D721Med (cell line): Measurements from ENCODE around the gene SLC25A34.

ENCODE experiments used
- DNase-seq: peaks from one replicate; pipeline ENCODE4 v3.0.0; 2011; ENCODE audit warnings: low spot score; ENCODE audit not compliant: insufficient read length
- FAIRE-seq: peaks from 2 replicates; lab custom pipeline; 2011; peaks lifted over from hg19 to GRCh38; lab: Jason Lieb, UNC
- TF ChIP-seq, protein P1 (sequence below): IDR thresholded peaks from 2 replicates; pipeline ENCODE4 v1.5.1; 2012; ENCODE audit warnings: mild to moderate bottlenecking, control low read depth; ENCODE audit not compliant: insufficient read depth; ENCODE audit errors: missing control alignments

SLC25A34 gene

DNA sequence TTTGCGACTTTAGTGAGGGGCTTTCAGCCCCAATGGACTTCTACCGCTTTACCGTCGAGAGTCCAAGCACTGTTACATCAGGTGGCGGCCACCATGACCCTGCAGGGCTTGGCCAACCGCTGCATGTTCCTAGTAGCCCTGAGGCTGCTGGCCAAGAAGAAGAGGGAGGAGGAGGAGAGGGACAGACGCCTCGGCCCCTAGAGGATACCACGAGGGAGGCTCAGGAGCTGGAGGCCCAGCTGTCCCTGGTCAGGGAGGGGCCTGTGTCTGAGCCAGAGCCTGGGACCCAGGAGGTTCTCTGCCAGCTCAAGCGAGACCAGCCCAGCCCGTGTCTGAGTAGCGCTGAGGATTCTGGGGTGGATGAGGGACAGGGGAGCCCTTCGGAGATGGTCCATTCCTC is 8.6 kb upstream of the SLC25A34 start:
- DNase-seq (no peak), FAIRE-seq (no peak)
- TF ChIP-seq, protein P1, sequence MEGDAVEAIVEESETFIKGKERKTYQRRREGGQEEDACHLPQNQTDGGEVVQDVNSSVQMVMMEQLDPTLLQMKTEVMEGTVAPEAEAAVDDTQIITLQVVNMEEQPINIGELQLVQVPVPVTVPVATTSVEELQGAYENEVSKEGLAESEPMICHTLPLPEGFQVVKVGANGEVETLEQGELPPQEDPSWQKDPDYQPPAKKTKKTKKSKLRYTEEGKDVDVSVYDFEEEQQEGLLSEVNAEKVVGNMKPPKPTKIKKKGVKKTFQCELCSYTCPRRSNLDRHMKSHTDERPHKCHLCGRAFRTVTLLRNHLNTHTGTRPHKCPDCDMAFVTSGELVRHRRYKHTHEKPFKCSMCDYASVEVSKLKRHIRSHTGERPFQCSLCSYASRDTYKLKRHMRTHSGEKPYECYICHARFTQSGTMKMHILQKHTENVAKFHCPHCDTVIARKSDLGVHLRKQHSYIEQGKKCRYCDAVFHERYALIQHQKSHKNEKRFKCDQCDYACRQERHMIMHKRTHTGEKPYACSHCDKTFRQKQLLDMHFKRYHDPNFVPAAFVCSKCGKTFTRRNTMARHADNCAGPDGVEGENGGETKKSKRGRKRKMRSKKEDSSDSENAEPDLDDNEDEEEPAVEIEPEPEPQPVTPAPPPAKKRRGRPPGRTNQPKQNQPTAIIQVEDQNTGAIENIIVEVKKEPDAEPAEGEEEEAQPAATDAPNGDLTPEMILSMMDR, result no peak

- no peak for DNase-seq
- FAIRE-seq, result no peak
- TF ChIP-seq, protein P1, result no peak
Measured at GRCh38 chr1:15727866-15728534, 8.1 kb upstream of the SLC25A34 start.

- no peak for FAIRE-seq
Measured at GRCh38 chr1:15728937-15729657, 7.0 kb upstream of the SLC25A34 start.

DNA sequence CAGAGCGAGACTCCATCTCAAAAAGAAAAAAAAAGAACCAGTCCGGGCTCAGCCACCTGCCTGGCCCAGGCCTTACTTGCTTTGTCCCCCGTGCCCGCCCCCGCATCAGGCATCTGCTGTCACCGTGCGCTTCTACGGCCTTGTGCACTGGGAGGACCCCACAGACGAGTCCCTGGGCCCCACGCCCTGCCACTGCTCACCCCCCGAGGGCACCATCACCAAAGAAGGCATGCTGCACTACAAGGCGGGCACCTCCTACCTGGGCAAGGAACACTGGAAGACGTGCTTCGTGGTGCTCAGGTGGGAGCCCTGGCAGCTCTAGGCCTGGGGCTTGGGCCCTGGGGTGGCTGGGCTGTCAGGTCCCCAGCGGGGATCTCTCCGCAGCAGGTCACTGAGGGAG is 5.6 kb upstream of the SLC25A34 start:
- TF ChIP-seq, protein P1, result no peak
- no peak for FAIRE-seq
- no peak for DNase-seq

More at GRCh38 chr1:15728937-15729657, 7.0 kb upstream of the SLC25A34 start:
- TF ChIP-seq, protein P1, result no peak
- no peak for DNase-seq

GRCh38 chr1:15730936-15731335 is 5.1 kb upstream of the SLC25A34 start:
- TF ChIP-seq, protein P1, result no peak
- FAIRE-seq (no peak), DNase-seq (no peak)

DNA sequence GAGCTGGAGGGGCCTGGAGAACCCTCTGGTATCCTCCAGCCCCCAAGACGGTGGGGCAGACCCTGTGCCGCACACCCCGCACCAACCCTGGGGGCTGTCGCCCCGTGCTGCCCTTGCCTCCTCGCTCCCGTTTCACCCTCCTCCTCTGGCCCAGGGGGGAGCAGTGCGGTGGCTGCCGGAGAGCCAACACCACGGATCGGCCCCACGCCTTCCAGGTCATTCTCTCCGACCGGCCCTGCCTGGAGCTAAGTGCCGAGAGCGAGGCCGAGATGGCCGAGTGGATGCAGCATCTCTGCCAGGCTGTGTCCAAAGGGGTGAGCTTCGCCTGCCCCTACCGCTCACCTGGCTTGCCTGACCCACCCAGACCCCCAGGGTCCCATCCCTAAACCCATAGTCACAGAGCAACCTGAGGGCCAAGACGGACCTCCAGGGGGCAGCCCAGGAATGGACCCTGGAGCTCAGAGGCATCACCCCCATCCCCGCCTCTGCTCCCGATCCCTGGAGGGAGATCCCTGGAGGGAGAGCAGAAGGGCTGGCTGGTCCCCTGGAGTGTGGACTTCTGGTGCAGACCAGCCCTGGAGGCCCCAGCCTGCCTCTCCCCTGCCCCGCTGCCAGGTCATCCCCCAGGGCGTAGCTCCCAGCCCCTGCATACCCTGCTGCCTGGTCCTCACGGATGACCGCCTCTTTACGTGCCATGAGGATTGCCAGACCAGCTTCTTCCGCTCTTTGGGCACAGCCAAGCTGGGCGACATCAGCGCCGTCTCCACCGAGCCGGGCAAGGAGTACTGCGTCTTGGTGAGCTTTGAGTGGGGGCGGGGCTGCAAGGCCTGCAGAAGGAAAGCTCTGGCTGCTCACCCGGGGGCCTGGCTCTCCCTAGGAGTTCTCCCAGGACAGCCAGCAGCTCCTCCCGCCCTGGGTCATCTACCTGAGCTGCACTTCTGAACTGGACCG is 4.0 kb upstream of the SLC25A34 start:
- TF ChIP-seq, protein P1, result no peak
- DNase-seq, result no peak
- FAIRE-seq, result no peak
